ENCODE measurements around the gene OR10P1. TPM values are rescaled to one million over a fixed set of nuclear protein-coding genes. Genes with fewer than 3 reads are reported as not detected.

The OR10P1 gene
- total RNA-seq, 1 experiment from 2014 or later = not detected

DNA sequence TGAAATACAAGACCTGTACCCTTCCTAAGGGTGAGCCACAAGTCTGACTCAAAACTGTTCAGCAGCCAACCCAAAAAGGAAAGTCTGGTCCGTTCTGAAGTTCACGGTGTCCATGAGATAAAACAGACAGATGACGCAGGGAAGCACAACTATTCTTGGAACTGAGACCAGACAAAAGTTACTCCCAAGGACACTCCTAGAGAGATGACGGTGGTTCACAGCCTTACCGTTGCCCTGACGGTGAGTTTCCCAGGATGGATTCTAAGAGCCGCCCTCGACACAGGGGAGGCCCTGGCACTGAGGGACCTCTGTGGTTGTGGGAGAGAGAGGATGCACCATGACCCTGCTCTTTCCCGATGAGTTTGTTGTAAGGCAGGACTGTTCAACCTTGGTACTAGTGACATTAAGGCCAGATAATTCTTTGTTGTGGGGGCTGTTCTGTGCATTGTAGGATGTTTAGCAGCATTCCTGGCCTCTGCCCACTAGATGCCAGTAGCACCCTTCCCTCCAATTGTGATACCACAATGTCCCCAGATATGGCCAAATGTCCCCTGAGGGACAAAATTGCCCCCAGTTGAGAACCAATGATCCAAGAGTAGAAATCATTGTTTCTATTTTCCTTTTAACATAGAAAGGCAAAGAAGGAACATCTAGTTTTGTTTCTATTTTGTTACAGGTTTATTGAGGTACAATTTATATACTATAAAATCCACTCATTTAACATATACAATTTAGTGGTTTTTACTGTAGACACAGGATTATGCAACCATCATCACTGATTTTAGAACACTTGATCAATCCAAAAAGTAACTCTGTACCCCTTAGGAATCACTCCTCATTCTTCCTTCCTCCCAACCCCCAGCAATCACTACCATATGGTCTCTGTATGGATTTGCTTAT lies 23.0 kb downstream of the OR10P1 start:
- ChIA-PET POLR2A (ENCODE audit: unreplicated experiment) (no interaction called here), CTCF (no interaction called here)
- no TSS peak for BruUV-seq (replicated peaks)
- no peaks in the 10 kb centered on the region for H4K20me1 ChIP-seq (ENCODE audit: low read length)
- H3K9ac ChIP-seq (ENCODE audit: low read length) = no peak overlapping the region
- no peaks in the 10 kb centered on the region for H3K79me2 ChIP-seq (ENCODE audit: low read length)
- peak; percentile 56 for DNase-seq
- no peaks in the 10 kb centered on the region for H3K9me3 ChIP-seq (ENCODE audit: low read length)
- no peaks in the 10 kb centered on the region for H3K27me3 ChIP-seq (ENCODE audit: low read length)
- intact Hi-C loops (cut with micrococcal nuclease) = loop anchor here (1.0 kb wide), 2 partner anchors 62 to 78 kb away; no protein-coding TSS in a partner anchor
- TF ChIP-seq, protein P1, sequence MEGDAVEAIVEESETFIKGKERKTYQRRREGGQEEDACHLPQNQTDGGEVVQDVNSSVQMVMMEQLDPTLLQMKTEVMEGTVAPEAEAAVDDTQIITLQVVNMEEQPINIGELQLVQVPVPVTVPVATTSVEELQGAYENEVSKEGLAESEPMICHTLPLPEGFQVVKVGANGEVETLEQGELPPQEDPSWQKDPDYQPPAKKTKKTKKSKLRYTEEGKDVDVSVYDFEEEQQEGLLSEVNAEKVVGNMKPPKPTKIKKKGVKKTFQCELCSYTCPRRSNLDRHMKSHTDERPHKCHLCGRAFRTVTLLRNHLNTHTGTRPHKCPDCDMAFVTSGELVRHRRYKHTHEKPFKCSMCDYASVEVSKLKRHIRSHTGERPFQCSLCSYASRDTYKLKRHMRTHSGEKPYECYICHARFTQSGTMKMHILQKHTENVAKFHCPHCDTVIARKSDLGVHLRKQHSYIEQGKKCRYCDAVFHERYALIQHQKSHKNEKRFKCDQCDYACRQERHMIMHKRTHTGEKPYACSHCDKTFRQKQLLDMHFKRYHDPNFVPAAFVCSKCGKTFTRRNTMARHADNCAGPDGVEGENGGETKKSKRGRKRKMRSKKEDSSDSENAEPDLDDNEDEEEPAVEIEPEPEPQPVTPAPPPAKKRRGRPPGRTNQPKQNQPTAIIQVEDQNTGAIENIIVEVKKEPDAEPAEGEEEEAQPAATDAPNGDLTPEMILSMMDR (conservative IDR thresholded peaks at IDR 0.05; ENCODE audit: low read depth, low read length) = peak; percentile 73
- TF ChIP-seq EZH2 (IDR thresholded peaks at IDR 0.05; ENCODE audit: low read length, unreplicated experiment) = no peak
- no peaks in the 10 kb centered on the region for H3K4me1 ChIP-seq (ENCODE audit: insufficient read depth, low read length)
- ATAC-seq = peak; percentile 77
- H3K36me3 ChIP-seq (ENCODE audit: low read depth, low read length) = no peaks in the 10 kb centered on the region
- H2AFZ ChIP-seq (ENCODE audit: low read length) = no peak overlapping the region
- H3K4me3 ChIP-seq (ENCODE audit: low read length) = no peak overlapping the region
- no peaks in the 10 kb centered on the region for H3F3A ChIP-seq (ENCODE audit: low read length, unreplicated experiment)
- H3K9me2 ChIP-seq (replicated peaks; ENCODE audit: low read length) = no peaks in the 10 kb centered on the region
- H3K4me2 ChIP-seq (ENCODE audit: low read length) = no peak overlapping the region
- no peak overlapping the region for H3K27ac ChIP-seq (ENCODE audit: low read length)

DNA sequence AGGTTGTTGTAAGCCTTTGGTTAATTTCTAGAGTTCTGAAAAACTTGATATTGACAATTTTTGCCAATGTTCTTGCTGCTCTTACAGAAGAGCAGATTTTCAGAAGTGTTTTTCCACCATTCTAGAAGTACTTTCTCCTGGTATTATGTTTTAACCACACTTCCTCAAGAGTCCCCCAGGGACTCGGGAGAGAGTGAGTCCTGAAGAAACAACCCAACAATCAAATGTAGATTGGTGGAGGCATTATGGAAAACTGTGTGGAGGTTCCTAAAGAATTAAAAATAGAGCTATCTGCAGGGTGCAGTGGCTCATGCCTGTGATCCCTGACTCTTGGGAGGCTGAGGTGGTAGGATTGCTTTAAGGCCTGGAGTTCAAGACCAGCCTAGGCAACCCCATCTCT lies 26.7 kb downstream of the OR10P1 start:
- Histone ChIP-seq H3K9me2 (replicated peaks; ENCODE audit: low read length) (no peaks in the 10 kb centered on the region), H3K27ac (ENCODE audit: low read length) (no peak overlapping the region), H3K4me2 (ENCODE audit: low read length) (no peak overlapping the region), H3K27me3 (ENCODE audit: low read length) (no peaks in the 10 kb centered on the region), H3K36me3 (ENCODE audit: low read depth, low read length) (no peaks in the 10 kb centered on the region), H3K4me1 (ENCODE audit: insufficient read depth, low read length) (no peaks in the 10 kb centered on the region), H3K9me3 (ENCODE audit: low read length) (no peaks in the 10 kb centered on the region), H4K20me1 (ENCODE audit: low read length) (no peaks in the 10 kb centered on the region), H3K9ac (ENCODE audit: low read length) (no peak overlapping the region), H3K4me3 (ENCODE audit: low read length) (no peak overlapping the region), H3F3A (ENCODE audit: low read length, unreplicated experiment) (no peaks in the 10 kb centered on the region), H3K79me2 (ENCODE audit: low read length) (no peaks in the 10 kb centered on the region), H2AFZ (ENCODE audit: low read length) (no peak overlapping the region)
- no TSS peak for BruUV-seq (replicated peaks)
- DNase-seq = no peak
- POLR2A ChIA-PET (ENCODE audit: unreplicated experiment) = no interaction called here
- CTCF ChIA-PET = no interaction called here
- ATAC-seq = no peak
- TF ChIP-seq, protein P1 (conservative IDR thresholded peaks at IDR 0.05; ENCODE audit: low read depth, low read length) = no peak
- TF ChIP-seq EZH2phosphoT487 (IDR thresholded peaks at IDR 0.05; ENCODE audit: borderline replicate concordance, low read length) (no peak), EZH2 (IDR thresholded peaks at IDR 0.05; ENCODE audit: low read length, unreplicated experiment) (no peak)
- intact Hi-C loops (cut with micrococcal nuclease) = no loop called here

DNA sequence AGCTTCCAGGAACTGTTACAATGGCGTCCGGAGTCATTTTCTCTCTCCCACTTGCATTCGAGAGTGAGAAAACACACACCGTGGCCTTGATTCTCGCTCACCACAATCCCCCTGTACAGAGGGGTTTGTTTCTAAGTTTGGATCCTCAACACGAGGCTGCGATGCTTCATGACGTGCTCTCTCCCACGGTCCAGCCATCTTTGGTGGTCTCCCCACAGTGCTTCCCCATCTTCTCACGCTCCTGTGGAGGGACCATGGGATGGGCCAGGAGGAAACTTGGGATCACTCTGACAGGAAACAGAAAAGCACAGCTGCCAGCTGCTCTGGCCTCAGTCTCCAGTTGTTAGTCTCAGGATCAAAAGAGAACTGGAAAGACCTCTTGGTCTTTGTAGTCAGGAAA lies 28.1 kb downstream of the OR10P1 start:
- H3K4me1 ChIP-seq (ENCODE audit: insufficient read depth, low read length) = no peaks in the 10 kb centered on the region
- no peak overlapping the region for H3K9ac ChIP-seq (ENCODE audit: low read length)
- H3K9me2 ChIP-seq (replicated peaks; ENCODE audit: low read length) = no peaks in the 10 kb centered on the region
- POLR2A ChIA-PET (ENCODE audit: unreplicated experiment) = no interaction called here
- H3K27me3 ChIP-seq (ENCODE audit: low read length) = no peaks in the 10 kb centered on the region
- H3K27ac ChIP-seq (ENCODE audit: low read length) = no peak overlapping the region
- H3K9me3 ChIP-seq (ENCODE audit: low read length) = no peaks in the 10 kb centered on the region
- no peaks in the 10 kb centered on the region for H3K79me2 ChIP-seq (ENCODE audit: low read length)
- ATAC-seq = no peak
- no peak overlapping the region for H3K4me2 ChIP-seq (ENCODE audit: low read length)
- H3K4me3 ChIP-seq (ENCODE audit: low read length) = no peak overlapping the region
- no peak for TF ChIP-seq EZH2phosphoT487 (IDR thresholded peaks at IDR 0.05; ENCODE audit: borderline replicate concordance, low read length)
- no peak for TF ChIP-seq EZH2 (IDR thresholded peaks at IDR 0.05; ENCODE audit: low read length, unreplicated experiment)
- H3F3A ChIP-seq (ENCODE audit: low read length, unreplicated experiment) = no peaks in the 10 kb centered on the region
- no peaks in the 10 kb centered on the region for H4K20me1 ChIP-seq (ENCODE audit: low read length)
- no peak overlapping the region for H2AFZ ChIP-seq (ENCODE audit: low read length)
- BruUV-seq (replicated peaks) = no TSS peak
- H3K36me3 ChIP-seq (ENCODE audit: low read depth, low read length) = no peaks in the 10 kb centered on the region
- intact Hi-C loops (cut with micrococcal nuclease) = no loop called here
- CTCF ChIA-PET = no interaction called here
- DNase-seq = no peak
